NCI-H2196 treated with DMSO at 0.1 percent for 48 hours (cell line): Measurements from ENCODE around the gene TAF8.
"Not testable (repeated sequence)": the region's sequence is repeated elsewhere in the genome, so short reads cannot be mapped to it uniquely, and the experiment has no call there.

ENCODE experiments used
- DNase-seq: peaks from one replicate; lab custom pipeline; 2025; ENCODE audit not compliant: unreplicated experiment; lab: John Stamatoyannopoulos, UW

Gene TAF8

GRCh38 chr6:42028234-42029061 lies 21.9 kb upstream of the TAF8 start:
- no peak for DNase-seq

GRCh38 chr6:42029062-42029685 lies 21.1 kb upstream of the TAF8 start:
- no peak for DNase-seq

- no peak for DNase-seq
These were observed 20.4 kb upstream of the TAF8 start for GRCh38 chr6:42029881-42030280.

- no peak for DNase-seq
These were observed 19.5 kb upstream of the TAF8 start for GRCh38 chr6:42030585-42031506.

- DNase-seq, result no peak
These were observed 18.0 kb upstream of the TAF8 start for GRCh38 chr6:42032366-42032765.

- not testable (repeated sequence) for DNase-seq
These were observed 12.7 kb upstream of the TAF8 start for GRCh38 chr6:42037669-42038068.

GRCh38 chr6:42038163-42038562 lies 12.2 kb upstream of the TAF8 start:
- no peak for DNase-seq

GRCh38 chr6:42038811-42039408 lies 11.4 kb upstream of the TAF8 start:
- DNase-seq, result no peak

GRCh38 chr6:42040856-42041480 lies 9.4 kb upstream of the TAF8 start:
- no peak for DNase-seq

- DNase-seq, result no peak
These were observed 8.8 kb upstream of the TAF8 start for GRCh38 chr6:42041481-42042053.

- DNase-seq, result no peak
These were observed 8.2 kb upstream of the TAF8 start for GRCh38 chr6:42042108-42042507.

- peak; percentile 65 for DNase-seq
These were observed 6.4 kb upstream of the TAF8 start for GRCh38 chr6:42043787-42044475.

- DNase-seq, result peak; percentile 76
These were observed 4.5 kb upstream of the TAF8 start for GRCh38 chr6:42045538-42046460.

- no peak for DNase-seq
These were observed 3.7 kb upstream of the TAF8 start for GRCh38 chr6:42046464-42047212.

- DNase-seq, result no peak
These were observed 3.1 kb upstream of the TAF8 start for GRCh38 chr6:42047213-42047590.

- no peak for DNase-seq
These were observed 2.4 kb upstream of the TAF8 start for GRCh38 chr6:42047790-42048405.

- DNase-seq, result no peak
These were observed 1.1 kb upstream of the TAF8 start for GRCh38 chr6:42049116-42049809.
